ENCODE measurements around the gene NUDT1.

Gene NUDT1

DNA sequence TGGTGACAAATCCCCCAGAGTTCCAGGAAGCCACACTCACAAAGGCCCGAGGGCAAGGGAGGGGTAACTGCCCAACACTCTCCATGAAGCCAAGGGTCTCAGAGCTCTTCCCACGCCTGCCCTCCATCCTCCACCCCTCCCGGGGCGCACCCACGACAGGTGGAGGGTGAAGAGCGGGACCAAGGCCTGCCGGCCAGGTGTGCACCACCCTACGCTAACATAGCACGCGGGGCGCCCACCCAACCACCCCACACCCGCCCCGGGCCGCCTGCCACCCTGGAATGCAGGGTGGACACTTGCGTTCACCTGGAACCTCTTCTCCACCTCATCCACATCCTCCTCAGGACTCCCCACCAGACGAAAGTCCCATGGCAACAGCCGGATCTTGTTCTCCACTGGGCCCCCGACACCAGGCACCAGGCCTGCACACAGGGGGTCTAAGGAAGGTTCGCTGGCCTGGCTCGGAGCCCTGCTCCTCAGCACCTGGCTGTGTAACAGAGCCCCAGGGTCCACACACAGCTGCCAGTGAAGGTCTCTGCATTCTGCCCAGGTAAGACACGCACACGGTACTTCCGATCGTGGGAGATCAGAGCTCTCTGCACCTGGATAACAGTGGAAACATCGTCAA lies 42.0 kb upstream of the NUDT1 start:
- TF ChIP-seq REST (IDR thresholded peaks at IDR 0.05; ENCODE audit: low read depth) = no peak
- no peak for TF ChIP-seq YY1 (IDR thresholded peaks at IDR 0.05; ENCODE audit: low read depth)
- no peak for TF ChIP-seq CREB1 (IDR thresholded peaks at IDR 0.05; ENCODE audit: low read depth)
- no peak for TF ChIP-seq MAX (IDR thresholded peaks at IDR 0.05)
- TF ChIP-seq EGR1 (IDR thresholded peaks at IDR 0.05) = no peak
- TF ChIP-seq EP300 (IDR thresholded peaks at IDR 0.05; ENCODE audit: borderline replicate concordance) = no peak
- no peak for TF ChIP-seq CEBPB (IDR thresholded peaks at IDR 0.05)
- TF ChIP-seq, protein P1, sequence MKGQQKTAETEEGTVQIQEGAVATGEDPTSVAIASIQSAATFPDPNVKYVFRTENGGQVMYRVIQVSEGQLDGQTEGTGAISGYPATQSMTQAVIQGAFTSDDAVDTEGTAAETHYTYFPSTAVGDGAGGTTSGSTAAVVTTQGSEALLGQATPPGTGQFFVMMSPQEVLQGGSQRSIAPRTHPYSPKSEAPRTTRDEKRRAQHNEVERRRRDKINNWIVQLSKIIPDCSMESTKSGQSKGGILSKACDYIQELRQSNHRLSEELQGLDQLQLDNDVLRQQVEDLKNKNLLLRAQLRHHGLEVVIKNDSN (IDR thresholded peaks at IDR 0.05) = no peak
- TF ChIP-seq TCF12 (IDR thresholded peaks at IDR 0.05; ENCODE audit: low read depth) = no peak
- TF ChIP-seq ZBTB7A (IDR thresholded peaks at IDR 0.05; ENCODE audit: low read depth) = no peak
- TF ChIP-seq NFIC (IDR thresholded peaks at IDR 0.05) = no peak
- no peak for TF ChIP-seq TAF1 (IDR thresholded peaks at IDR 0.05; ENCODE audit: low read depth)
- TF ChIP-seq FOXM1 (IDR thresholded peaks at IDR 0.05; ENCODE audit: borderline replicate concordance, low read depth) = no peak
- no peak for TF ChIP-seq TEAD4 (IDR thresholded peaks at IDR 0.05)
- TF ChIP-seq RAD21 (IDR thresholded peaks at IDR 0.05; ENCODE audit: low read depth) = no peak

DNA sequence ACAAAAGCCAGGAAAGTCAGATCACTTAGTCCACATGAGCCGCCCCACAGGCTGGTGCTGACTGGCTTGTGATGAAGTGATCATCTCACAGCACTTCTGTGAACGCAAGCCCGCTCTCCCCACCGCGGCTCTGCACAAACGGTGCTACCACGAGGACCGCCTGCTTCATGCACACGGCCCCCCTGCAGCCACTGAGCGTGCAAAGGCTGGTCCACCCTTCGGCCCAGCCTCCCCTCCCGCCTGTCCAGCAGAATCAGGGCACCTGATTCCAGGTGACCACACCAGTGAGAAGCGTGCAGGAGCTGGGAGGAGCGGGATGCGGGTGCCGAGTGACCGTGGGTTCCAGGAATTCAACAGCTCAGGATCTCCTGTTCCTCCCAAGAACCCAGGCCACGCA lies 41.4 kb upstream of the NUDT1 start:
- TF ChIP-seq MAX (IDR thresholded peaks at IDR 0.05) = no peak
- no peak for TF ChIP-seq NFIC (IDR thresholded peaks at IDR 0.05)
- no peak for TF ChIP-seq TAF1 (IDR thresholded peaks at IDR 0.05; ENCODE audit: low read depth)
- TF ChIP-seq, protein P1 (IDR thresholded peaks at IDR 0.05) = no peak
- no peak for TF ChIP-seq EGR1 (IDR thresholded peaks at IDR 0.05)
- TF ChIP-seq FOXM1 (IDR thresholded peaks at IDR 0.05; ENCODE audit: borderline replicate concordance, low read depth) = no peak
- TF ChIP-seq ZBTB7A (IDR thresholded peaks at IDR 0.05; ENCODE audit: low read depth) = no peak
- no peak for TF ChIP-seq YY1 (IDR thresholded peaks at IDR 0.05; ENCODE audit: low read depth)
- no peak for TF ChIP-seq EP300 (IDR thresholded peaks at IDR 0.05; ENCODE audit: borderline replicate concordance)
- no peak for TF ChIP-seq CEBPB (IDR thresholded peaks at IDR 0.05)
- TF ChIP-seq TEAD4 (IDR thresholded peaks at IDR 0.05) = no peak
- TF ChIP-seq RAD21 (IDR thresholded peaks at IDR 0.05; ENCODE audit: low read depth) = no peak
- TF ChIP-seq REST (IDR thresholded peaks at IDR 0.05; ENCODE audit: low read depth) = no peak
- TF ChIP-seq TCF12 (IDR thresholded peaks at IDR 0.05; ENCODE audit: low read depth) = no peak
- TF ChIP-seq CREB1 (IDR thresholded peaks at IDR 0.05; ENCODE audit: low read depth) = no peak

- TF ChIP-seq EP300 (IDR thresholded peaks at IDR 0.05; ENCODE audit: borderline replicate concordance) (no peak), TAF1 (IDR thresholded peaks at IDR 0.05; ENCODE audit: low read depth) (no peak), ZBTB7A (IDR thresholded peaks at IDR 0.05; ENCODE audit: low read depth) (no peak), CEBPB (IDR thresholded peaks at IDR 0.05) (no peak), EGR1 (IDR thresholded peaks at IDR 0.05) (no peak), FOXM1 (IDR thresholded peaks at IDR 0.05; ENCODE audit: borderline replicate concordance, low read depth) (no peak), NFIC (IDR thresholded peaks at IDR 0.05) (no peak), YY1 (IDR thresholded peaks at IDR 0.05; ENCODE audit: low read depth) (no peak), MAX (IDR thresholded peaks at IDR 0.05) (no peak), RAD21 (IDR thresholded peaks at IDR 0.05; ENCODE audit: low read depth) (no peak), CREB1 (IDR thresholded peaks at IDR 0.05; ENCODE audit: low read depth) (no peak), REST (IDR thresholded peaks at IDR 0.05; ENCODE audit: low read depth) (no peak), TCF12 (IDR thresholded peaks at IDR 0.05; ENCODE audit: low read depth) (no peak), TEAD4 (IDR thresholded peaks at IDR 0.05) (no peak)
- TF ChIP-seq, protein P1 (IDR thresholded peaks at IDR 0.05) = no peak
These were observed 40.9 kb upstream of the NUDT1 start for GRCh38 chr7:2201128-2201527.

All from Ishikawa (cell line).